GM19043 (cell line): Measurements from ENCODE around the gene TTBK1.
A peak's percentile ranks its signal among the peaks of the same experiment; 100 is the strongest.

Source experiments
- ATAC-seq: cut with Tn5 transposase; IDR thresholded peaks from one replicate; pipeline ENCODE4 v1.9.1; 2021; ENCODE audit warnings: low read depth; ENCODE audit not compliant: unreplicated experiment

TTBK1 gene

DNA sequence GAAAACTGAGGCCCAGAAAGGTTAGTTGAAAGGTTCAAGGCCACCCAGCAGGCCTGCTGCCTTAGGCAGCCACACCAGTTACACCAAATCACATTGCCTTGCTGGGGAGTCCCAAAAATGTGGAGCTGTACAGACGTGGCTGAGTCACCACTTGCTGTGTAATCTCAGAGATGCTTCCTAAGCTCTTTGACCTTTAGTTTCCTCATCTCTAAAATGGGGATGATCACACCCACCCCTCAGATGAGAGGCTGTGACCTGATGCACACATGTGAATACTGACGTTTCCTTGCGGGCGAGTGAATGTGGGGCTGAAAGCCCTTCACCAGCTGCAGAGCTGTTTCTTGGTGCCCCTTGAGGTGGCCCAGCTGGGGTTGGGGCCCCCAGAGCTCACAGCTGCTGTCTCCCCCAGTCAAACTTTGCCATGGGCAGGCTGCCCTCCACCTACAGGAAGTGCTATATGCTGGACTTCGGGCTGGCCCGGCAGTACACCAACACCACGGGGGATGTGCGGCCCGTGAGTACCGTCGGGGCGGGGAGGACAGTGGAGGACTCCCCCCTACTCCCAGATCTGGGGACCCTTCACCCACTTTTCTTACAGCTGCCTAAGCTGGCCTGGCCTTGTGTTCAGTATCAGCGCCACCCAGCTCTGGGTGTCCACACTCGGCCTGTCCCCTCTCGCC is 11.0 kb downstream of the TTBK1 start:
- no peak for ATAC-seq

DNA sequence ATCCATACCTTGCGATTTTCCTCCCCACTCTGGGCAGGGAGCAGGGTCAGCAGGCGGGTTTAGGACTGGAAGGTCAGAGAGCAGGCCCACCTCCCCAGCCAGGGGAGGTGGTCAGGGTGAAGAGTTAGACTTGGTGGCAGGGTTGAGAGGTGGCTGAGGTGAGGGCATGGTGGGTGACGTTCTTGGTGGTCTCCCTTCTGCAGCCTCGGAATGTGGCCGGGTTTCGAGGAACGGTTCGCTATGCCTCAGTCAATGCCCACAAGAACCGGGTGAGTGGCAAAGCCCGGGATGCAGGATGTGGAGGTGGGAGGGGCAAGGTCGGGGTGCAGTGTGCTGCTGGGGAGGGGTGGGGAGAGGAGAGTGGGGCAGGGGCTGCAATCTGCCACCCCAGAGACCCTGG is 11.6 kb downstream of the TTBK1 start:
- no peak for ATAC-seq

DNA sequence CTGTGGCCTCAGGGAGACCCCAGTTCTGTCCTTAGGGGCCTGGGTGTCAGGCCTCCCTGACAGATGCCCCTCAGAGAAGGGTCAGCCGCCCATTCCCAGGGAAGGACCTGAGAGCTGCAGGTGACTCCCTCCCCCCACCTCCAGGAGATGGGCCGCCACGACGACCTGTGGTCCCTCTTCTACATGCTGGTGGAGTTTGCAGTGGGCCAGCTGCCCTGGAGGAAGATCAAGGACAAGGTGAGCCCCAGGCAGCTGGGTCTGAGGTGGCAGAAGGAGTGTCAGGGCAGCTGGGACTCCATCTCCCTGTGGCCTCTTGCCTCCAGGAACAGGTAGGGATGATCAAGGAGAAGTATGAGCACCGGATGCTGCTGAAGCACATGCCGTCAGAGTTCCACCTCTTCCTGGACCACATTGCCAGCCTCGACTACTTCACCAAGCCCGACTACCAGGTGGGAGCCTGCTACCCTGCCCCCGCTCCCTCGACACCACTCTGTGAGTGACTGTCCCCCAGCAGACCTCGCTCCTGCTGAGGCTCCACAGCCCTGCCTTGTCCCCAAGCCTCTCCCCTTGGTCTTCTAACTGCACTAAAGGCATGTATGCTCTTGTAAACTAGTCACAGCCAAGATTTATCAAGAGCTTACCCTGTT is 12.2 kb downstream of the TTBK1 start:
- ATAC-seq: no peak

DNA sequence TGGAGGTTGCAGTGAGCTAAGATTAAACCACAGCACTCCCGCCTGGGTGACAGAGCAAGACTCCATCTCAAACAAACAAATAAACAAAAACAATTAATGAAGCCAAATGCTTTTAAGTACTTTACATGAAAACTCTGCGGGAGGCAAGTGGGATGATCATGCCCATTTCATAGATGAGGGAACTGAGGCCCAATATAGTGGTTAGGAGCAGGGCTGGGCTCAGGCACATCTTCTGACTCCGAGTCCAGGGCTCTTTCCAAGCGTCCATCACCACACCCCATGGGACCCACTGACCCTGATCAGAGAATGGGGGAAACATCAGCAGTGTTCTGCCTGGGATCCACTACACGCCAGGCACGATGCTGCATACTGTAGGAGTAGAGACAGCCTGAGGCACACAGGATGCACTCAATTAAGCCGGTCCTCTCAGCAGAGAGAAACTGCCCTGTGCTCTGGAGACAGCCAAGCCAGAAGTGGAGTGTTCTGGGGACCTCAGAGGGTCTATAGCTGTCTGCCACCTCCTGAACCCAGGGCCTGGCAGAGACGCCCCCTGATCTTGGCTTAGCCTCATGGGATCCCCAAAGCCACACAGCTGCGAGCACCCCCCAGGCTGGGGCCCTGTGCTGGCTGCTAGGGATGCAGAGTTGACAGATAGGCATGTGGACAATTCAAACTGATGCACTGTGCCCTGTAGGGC is 13.5 kb downstream of the TTBK1 start:
- no peak for ATAC-seq

DNA sequence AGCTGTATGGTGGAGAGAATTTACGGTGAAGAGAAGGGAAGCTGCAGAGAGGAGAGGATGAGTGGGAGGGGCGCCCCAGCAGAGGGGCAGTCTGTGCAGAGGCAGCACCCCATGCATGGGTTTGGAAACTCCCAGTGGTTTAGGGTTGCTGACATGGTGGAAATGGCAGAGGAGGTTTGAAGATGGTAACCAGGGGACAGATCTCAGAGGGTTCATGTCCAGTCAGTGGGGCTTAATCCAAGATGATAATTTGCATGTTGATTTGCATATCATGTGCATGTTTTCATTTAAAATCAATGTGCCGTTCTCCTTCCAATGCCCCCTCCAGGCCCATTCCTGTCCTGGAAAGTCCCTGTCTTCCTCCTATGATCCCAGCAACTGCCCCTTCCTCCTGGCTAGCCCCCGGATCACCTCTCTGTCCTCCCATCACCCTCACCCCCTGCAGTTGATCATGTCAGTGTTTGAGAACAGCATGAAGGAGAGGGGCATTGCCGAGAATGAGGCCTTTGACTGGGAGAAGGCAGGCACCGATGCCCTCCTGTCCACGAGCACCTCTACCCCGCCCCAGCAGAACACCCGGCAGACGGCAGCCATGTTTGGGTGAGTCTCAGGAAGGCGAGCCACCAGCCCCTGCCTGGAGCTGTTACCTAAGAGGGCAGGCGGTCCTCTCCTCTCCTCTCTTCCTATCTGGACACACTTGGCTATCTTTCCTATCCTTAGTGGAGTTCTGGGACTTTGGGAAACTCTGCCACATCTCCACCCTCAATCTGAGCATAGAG is 14.3 kb downstream of the TTBK1 start:
- ATAC-seq: no peak

DNA sequence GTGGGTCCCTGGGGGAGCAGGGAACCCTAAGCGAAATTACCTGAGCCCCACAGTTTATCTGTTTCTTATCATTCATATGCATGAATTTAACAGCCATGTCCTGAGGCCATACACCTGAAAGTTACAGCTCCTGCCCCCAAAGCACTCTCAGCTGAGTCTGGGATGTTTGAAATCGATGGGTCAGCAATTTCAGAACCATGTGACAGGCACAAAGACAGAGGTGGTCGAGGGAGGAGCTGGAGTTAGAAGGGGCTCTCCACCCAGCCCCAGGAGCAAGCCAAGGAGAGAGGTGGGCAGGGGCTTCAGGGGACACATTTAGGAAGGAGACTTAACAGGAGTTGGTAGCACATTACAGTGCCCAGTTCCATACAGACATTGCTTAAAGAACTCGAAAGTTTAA is 14.9 kb downstream of the TTBK1 start:
- no peak for ATAC-seq

DNA sequence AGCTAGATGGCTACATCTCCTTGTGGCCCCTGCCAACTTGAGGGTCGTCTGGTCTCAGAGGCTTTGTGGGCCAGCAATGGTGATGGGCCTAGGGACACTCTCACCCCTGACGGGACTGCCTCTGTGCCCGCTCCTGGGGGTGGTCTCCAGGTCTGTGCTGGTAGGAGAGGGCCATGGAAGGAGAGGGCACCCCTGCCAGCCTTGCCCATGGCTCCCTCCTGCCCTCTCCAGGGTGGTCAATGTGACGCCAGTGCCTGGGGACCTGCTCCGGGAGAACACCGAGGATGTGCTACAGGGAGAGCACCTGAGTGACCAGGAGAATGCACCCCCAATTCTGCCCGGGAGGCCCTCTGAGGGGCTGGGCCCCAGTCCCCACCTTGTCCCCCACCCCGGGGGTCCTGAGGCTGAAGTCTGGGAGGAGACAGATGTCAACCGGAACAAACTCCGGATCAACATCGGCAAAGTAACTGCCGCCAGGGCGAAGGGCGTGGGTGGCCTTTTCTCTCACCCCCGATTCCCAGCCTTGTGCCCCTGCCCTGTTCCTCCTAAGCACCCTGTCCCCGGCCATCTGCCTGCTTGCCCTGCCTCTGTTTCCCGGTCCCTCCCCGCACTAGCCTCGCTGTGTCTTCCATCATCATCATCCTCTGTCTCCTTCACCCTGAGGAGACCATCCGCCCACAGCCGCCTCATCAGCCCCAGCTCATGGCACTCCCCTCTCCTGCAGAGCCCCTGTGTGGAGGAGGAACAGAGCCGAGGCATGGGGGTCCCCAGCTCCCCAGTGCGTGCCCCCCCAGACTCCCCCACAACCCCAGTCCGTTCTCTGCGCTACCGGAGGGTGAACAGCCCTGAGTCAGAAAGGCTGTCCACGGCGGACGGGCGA is 15.8 kb downstream of the TTBK1 start:
- ATAC-seq: no peak

DNA sequence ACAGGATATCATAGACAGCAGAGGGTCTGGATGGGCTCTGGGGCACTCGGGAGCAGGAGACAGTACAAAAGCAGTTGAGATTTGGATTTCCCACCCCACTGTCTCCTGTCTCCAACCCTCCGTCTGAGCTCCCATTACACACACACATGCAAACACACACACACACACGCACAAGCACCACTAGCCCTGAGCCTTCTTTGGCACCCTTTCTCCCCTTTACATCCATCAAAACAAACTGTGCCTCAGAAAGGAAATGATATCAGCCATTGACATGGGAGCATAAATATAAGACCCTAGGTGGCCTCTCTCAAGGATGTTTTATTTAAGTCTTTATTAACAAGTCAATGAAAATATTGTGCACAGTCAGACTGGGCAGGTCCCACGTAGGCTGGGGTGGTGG is 17.5 kb downstream of the TTBK1 start:
- ATAC-seq: no peak

DNA sequence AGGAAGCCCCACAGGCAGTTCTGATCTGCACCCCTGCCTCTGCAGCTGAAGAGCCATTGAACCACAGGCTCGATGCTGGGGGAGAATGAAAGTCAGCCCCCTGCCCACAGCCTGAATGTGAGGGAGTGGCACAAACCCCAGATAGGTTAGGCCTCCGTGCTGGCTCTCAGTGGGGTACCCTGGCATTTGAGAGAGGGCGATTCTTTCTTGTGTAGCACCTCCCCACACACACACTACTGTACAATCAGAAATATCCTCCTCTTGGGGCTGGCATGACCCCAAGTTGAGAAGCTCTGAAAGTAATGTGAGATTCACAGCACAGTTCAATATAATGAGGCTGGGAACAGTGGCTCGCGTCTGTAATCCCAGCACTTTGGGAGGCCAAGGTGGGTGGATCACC is 17.9 kb downstream of the TTBK1 start:
- ATAC-seq: no peak

DNA sequence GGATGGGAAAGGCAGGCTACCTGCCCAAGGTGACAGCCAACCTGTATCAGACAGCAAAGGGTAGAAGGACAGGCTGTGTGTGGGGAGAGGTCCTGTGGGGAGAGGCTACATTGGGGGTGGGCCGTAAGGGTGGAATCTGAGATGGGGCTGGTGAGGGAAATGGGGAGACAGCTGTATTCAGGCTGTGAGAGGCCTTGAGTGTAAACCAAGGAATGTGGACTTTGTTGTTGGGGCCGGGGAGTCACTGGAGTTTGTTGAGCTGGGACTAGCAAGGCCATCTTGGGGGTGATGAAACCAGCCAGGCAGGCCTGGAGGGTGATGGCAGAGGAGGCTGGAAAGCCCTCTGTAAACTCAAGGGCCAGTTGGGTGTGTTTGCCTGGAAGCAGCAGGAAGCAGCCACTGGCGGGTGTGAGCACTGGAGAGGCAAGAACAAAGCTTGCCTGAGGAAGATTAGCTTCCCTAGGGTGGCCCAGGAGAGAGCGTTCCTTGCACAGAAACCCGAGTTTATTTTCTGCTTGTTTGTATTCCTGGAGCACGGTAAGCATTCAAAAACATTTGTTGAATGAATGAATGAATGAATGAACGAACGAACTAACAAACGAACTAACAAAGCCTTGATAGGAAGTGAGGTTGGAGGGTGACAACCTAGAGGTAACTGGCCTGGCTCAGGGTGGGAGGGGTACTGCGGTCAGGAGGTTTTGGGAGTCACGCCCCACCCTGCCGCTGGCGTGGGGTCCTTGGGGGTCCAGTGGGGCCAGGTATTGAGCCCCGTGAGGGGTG is 18.9 kb downstream of the TTBK1 start:
- no peak for ATAC-seq

DNA sequence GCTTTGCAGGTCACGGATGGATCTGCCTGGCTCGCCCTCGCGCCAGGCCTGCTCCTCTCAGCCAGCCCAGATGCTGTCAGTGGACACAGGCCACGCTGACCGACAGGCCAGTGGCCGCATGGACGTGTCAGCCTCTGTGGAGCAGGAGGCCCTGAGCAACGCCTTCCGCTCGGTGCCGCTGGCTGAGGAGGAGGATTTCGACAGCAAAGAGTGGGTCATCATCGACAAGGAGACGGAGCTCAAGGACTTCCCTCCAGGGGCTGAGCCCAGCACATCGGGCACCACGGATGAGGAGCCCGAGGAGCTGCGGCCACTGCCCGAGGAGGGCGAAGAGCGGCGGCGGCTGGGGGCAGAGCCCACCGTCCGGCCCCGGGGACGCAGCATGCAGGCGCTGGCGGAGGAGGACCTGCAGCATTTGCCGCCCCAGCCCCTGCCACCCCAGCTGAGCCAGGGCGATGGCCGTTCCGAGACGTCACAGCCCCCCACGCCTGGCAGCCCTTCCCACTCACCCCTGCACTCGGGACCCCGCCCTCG is 19.6 kb downstream of the TTBK1 start:
- ATAC-seq: no peak

DNA sequence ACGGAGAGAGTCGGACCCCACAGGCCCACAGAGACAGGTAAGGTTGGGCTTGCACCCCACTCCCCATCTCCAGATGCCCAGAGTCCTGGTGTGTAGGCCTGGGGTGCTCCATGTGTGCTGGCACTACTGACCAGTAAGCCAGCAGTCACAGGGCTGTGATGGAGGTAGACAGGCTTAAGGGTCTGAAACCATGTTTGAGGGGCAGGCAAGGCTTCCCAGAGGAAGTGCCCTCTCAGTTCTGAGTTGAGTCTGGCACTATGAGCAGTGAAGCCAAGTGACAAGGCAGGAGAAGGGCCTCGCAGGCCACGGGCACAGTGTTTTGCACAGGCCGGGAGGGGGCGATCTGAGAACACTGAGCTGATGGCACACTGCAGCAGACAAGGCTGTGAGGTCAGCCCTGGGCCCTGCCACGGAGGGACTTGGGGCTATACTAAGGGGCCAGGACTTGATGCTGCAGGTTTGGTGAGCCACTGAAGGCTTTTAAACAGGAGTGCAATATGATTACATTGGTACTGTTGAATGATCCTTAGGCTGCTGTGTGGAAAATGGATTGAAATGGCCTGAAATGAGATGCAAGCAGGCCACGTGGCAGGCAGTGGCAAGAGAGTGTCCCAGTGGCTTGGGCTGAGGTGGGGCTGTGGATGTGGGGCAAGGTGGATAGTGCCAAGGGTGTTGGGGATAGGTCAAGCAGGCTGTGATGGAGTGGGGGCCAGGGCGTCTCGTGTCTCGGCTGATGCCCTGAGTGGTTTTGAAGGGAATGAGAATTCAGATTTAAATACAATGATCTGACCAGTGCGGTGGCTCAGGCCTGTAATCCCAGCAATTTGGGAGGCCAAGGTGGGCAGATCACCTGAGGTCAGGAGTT is 20.3 kb downstream of the TTBK1 start:
- ATAC-seq: peak; percentile 78

DNA sequence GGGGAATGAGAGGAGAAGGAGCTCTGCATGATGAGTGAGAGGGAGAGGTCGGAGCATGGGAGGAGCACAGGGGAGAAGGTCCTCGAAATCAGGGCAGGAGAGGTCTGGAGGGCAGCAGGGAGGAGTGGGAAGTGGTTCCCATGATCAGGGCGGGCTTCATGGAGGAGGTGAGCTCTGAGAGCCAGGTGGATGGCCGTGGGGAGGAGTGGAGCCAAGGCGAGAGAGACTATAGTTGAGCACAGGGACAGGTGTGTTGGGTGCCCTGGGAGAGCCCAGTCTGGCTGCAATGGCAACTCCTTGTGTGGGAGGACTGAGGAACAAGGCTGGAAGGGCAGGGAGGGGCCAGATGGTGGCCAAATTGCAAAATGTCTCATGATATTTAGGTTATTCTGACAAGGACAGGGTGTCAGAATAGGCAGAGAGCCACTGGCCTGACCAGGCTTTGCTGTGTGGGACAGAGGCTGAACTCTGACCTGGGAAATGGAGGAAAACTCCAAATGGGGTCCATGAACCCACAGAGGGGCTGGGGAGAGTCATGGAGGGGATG is 21.4 kb downstream of the TTBK1 start:
- ATAC-seq: no peak

DNA sequence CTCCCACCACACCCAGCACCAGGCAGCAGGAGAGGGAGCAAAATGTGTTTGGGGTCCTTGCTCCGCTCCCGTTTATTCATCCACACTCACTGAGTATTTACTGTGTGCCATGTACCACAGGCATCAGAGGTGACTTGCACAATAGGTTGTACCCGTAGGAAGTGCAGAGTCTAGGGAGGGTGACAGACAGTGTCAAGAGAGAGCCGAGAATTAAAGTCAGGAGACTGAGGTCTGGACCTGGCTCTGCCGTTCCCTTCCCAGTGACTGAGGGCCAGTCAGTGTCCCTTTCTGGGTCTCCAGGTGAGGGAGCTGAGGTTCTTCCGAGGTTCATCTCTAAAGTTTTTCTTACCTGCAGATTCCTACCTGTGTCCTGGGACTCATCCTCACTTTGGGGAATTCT is 22.3 kb downstream of the TTBK1 start:
- no peak for ATAC-seq

DNA sequence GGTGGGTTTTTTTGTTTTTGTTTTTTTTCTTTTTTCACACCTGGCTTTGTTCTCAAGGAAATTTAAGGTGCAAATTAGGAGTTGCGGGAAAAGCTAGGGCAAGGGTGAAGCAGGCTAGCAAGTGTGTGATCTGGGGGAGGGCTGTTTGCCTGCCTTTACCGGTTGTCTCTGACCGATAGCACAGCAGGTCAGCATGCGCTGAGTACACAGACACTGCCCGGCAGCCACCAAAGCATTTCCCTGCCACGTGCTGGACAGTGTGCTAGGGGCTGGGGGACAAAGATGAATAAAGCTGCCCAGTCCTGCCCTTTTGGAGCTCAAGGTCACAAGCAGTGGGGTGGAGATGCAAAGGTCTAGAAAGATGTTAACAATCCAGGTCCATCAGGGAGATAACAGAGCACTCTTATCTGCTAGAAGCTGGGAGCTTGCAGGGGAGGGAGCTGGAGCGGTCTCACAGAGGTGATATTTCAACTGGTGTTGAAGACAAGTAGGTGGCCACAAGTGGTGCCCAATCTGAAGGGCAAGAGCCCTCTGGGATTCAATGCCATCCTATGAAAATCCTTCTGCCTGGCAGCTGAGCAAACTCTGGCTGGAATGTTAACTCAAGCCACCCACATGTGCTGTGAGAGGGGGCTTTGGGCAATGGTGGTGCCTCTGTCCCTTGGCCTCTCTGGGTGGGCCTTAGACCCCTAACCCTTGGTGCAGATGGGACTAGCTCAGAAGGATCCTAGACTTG is 24.5 kb downstream of the TTBK1 start:
- no peak for ATAC-seq

DNA sequence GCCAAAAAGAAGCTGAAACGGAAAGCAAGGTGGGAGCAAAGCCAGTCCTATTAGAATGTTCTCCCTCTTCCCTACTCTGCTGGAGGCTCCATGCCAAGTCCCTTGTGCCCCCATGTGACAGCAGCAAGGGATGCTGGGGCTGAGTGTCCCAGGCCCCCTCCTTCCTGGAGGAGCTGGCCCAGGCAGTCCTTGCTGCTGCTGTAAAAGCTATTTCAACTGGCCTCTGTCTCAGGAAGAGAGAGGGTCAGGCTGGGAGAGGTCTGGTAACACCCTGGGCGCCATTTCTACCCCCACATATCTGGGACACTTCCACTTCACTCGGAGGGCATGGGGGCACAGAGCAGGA is 25.0 kb downstream of the TTBK1 start:
- no peak for ATAC-seq

DNA sequence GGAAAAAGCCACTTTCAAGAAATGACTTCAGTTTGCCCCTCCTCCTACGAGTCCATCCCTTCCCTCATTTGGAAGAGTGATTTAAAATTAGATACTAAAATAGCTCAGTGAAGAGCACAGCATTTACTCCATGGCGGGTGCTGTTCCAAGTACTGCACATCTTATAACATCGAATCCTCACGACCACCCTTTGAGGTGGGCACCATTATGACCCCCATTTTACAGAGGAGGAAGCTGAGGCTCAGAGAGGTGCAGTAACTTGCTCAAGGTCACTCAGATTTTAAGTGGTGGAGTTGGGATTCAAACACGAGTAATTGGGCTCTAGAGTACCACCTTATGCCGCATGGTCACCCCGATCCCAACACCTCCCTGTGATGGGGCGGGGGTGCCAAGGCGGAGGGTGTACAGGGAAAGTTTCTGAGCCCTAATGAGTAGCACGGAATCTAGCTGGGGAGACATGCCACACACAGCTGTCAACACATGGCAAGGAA is 25.5 kb downstream of the TTBK1 start:
- ATAC-seq: no peak
